T-helper 22 cell (primary cell): ENCODE data around the gene AASS.

Experiments
- DNase-seq: peaks from one replicate; pipeline ENCODE4 v3.0.0-alpha.2; 2020; ENCODE audit warnings: low read depth

The AASS gene

GRCh38 chr7:122038904-122039303 is 105.1 kb downstream of the AASS start:
- DNase-seq, result no peak

- no peak for DNase-seq
Measured at GRCh38 chr7:122038134-122038533, 105.9 kb downstream of the AASS start.

GRCh38 chr7:122035876-122036275 is 108.2 kb downstream of the AASS start:
- no peak for DNase-seq

- DNase-seq, result no peak
Measured at GRCh38 chr7:122033641-122034040, 110.4 kb downstream of the AASS start.

GRCh38 chr7:122027058-122027457 is 117.0 kb downstream of the AASS start:
- DNase-seq, result no peak
